ENCODE results near the gene RRAGD.
A peak's percentile ranks its signal among the peaks of the same experiment; 100 is the strongest.

Gene RRAGD

GRCh38 chr6:89412071-89413005 is at the start of gene RRAGD:
Gene RRAGD, minus strand, starts transcription at chr6:89412273. Its CDS starts 280 bp downstream, at chr6:89411993.
- peak in 57 of 58 donors; percentile 33 to 91 (median 78) for DNase-seq

GRCh38 chr6:89460713-89461112 is 48.6 kb upstream of the RRAGD start:
- no peak for DNase-seq

GRCh38 chr6:89459501-89459900 is 47.4 kb upstream of the RRAGD start:
- no peak for DNase-seq

GRCh38 chr6:89458704-89459103 is 46.6 kb upstream of the RRAGD start:
- DNase-seq = no peak

GRCh38 chr6:89454300-89454699 is 42.2 kb upstream of the RRAGD start:
- DNase-seq = no peak

GRCh38 chr6:89452281-89452680 is 40.2 kb upstream of the RRAGD start:
- no peak for DNase-seq

GRCh38 chr6:89449193-89449592 is 37.1 kb upstream of the RRAGD start:
- no peak for DNase-seq

- DNase-seq = no peak
Measured at GRCh38 chr6:89443658-89444057, 31.6 kb upstream of the RRAGD start.

GRCh38 chr6:89440200-89440599 is 28.1 kb upstream of the RRAGD start:
- DNase-seq = no peak

GRCh38 chr6:89439014-89439413 is 26.9 kb upstream of the RRAGD start:
- no peak for DNase-seq

GRCh38 chr6:89438248-89438647 is 26.2 kb upstream of the RRAGD start:
- no peak for DNase-seq

GRCh38 chr6:89436226-89436625 is 24.2 kb upstream of the RRAGD start:
- DNase-seq = no peak

- peak in 9 of 58 donors; percentile 2 to 21 (median 8) for DNase-seq
Measured at GRCh38 chr6:89434954-89435353, 22.9 kb upstream of the RRAGD start.

- no peak for DNase-seq
Measured at GRCh38 chr6:89434150-89434499, 22.1 kb upstream of the RRAGD start.

- peak in 5 of 58 donors; percentile 12 to 29 (median 17) for DNase-seq
Measured at GRCh38 chr6:89433252-89434149, 21.4 kb upstream of the RRAGD start.

GRCh38 chr6:89432875-89433251 is 20.8 kb upstream of the RRAGD start, which contains the start of gene ANKRD6:
Gene ANKRD6, plus strand, starts transcription at chr6:89433152. Its CDS starts 133,825 bp downstream, at chr6:89566977.
- peak in 48 of 58 donors; percentile 6 to 78 (median 36) for DNase-seq

GRCh38 chr6:89430201-89430962 is 18.3 kb upstream of the RRAGD start:
- no peak for DNase-seq

GRCh38 chr6:89416796-89417195 is 4.7 kb upstream of the RRAGD start:
- DNase-seq = no peak

GRCh38 chr6:89415185-89415584 is 3.1 kb upstream of the RRAGD start:
- DNase-seq = peak in 4 of 58 donors; percentile 5 to 23 (median 16)

- peak in 1 of 58 donors; percentile 20 for DNase-seq
Measured at GRCh38 chr6:89414215-89414614, 2.1 kb upstream of the RRAGD start.

- peak in 4 of 58 donors; percentile 25 to 64 (median 52) for DNase-seq
Measured at GRCh38 chr6:89413006-89413400, 930 bp upstream of the RRAGD start.
